ENCODE data around the gene METAP2.

METAP2 gene

DNA sequence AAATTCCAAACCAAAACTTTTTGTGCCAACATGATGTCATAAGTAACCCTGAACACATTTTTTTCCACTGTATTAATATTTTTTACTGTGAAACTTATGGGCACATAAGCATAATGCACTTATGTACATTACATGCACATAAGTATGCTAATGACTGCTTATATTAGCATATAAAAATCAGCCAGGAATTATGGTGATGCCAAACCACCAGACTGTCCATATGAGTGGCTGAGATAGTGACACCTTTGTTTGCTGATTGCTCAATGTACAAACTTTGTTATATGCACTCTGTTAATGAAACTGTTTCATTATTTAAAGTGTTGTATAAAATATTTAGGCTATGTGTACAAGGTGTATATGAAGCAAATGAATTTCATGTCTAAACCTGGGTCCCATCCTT, 45.0 kb downstream of the METAP2 start:
- Histone ChIP-seq H3K27ac (ENCODE audit: low read depth, low read length, poor library complexity, severe bottlenecking) (no peak overlapping the region), H3K4me1 (ENCODE audit: insufficient read depth, low read length, severe bottlenecking) (no peaks in the 10 kb centered on the region), H3K4me3 (ENCODE audit: low read depth, low read length, poor library complexity, severe bottlenecking) (no peak overlapping the region), H3K27me3 (ENCODE audit: insufficient read depth, low read length) (no peaks in the 10 kb centered on the region), H3K4me2 (ENCODE audit: low read length) (no peak overlapping the region), H3K9me3 (ENCODE audit: low read length) (no peaks in the 10 kb centered on the region), H4K20me1 (ENCODE audit: insufficient read depth, low read length) (no peaks in the 10 kb centered on the region), H2AFZ (ENCODE audit: low read length) (no peak overlapping the region), H3K36me3 (ENCODE audit: insufficient read depth, low read length) (peaks cover 16% of the 10 kb centered on the region; the same call in 1 of the 2 replicates), H3K9me2 (ENCODE audit: low read depth, low read length) (no peaks in the 10 kb centered on the region), H3K9ac (ENCODE audit: low read length) (no peak overlapping the region), H3K79me2 (ENCODE audit: insufficient read depth, low read length) (no peaks in the 10 kb centered on the region), H3F3A (ENCODE audit: insufficient read depth, low read length) (no peaks in the 10 kb centered on the region)
- TF ChIP-seq, protein P1, sequence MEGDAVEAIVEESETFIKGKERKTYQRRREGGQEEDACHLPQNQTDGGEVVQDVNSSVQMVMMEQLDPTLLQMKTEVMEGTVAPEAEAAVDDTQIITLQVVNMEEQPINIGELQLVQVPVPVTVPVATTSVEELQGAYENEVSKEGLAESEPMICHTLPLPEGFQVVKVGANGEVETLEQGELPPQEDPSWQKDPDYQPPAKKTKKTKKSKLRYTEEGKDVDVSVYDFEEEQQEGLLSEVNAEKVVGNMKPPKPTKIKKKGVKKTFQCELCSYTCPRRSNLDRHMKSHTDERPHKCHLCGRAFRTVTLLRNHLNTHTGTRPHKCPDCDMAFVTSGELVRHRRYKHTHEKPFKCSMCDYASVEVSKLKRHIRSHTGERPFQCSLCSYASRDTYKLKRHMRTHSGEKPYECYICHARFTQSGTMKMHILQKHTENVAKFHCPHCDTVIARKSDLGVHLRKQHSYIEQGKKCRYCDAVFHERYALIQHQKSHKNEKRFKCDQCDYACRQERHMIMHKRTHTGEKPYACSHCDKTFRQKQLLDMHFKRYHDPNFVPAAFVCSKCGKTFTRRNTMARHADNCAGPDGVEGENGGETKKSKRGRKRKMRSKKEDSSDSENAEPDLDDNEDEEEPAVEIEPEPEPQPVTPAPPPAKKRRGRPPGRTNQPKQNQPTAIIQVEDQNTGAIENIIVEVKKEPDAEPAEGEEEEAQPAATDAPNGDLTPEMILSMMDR (IDR thresholded peaks at IDR 0.05; ENCODE audit: low read length): no peak
- TF ChIP-seq EZH2 (IDR thresholded peaks at IDR 0.05; ENCODE audit: borderline replicate concordance, low read length): no peak

DNA sequence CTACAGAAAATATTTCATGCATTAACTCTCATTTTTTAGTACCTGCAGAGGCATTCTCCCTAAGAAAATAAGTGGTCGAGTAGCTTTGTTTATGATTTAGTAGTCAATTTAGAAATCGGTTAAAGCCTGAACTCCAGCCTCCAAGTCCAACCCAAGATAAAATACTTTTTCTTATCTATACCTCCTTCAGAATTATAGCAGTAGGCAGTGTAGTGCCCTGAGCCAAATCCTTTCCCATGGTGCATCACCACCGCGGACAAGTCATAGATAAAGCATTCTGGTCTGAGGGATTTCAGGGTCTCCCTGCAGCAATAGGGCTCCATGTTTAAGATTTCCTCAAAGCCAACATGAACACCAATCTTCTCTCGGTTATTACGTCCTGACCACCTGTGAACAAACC, 46.9 kb downstream of the METAP2 start:
- no peak overlapping the region for H3K27ac ChIP-seq (ENCODE audit: low read depth, low read length, poor library complexity, severe bottlenecking)
- TF ChIP-seq, protein P1 (IDR thresholded peaks at IDR 0.05; ENCODE audit: low read length): no peak
- TF ChIP-seq EZH2 (IDR thresholded peaks at IDR 0.05; ENCODE audit: borderline replicate concordance, low read length): no peak
- H3K27me3 ChIP-seq (ENCODE audit: insufficient read depth, low read length): no peaks in the 10 kb centered on the region
- H3K9ac ChIP-seq (ENCODE audit: low read length): no peak overlapping the region
- H3K4me2 ChIP-seq (ENCODE audit: low read length): no peak overlapping the region
- H3K4me1 ChIP-seq (ENCODE audit: insufficient read depth, low read length, severe bottlenecking): no peaks in the 10 kb centered on the region
- H3F3A ChIP-seq (ENCODE audit: insufficient read depth, low read length): no peaks in the 10 kb centered on the region
- H3K4me3 ChIP-seq (ENCODE audit: low read depth, low read length, poor library complexity, severe bottlenecking): no peak overlapping the region
- H3K36me3 ChIP-seq (ENCODE audit: insufficient read depth, low read length): 0 out of 2 replicates have a peak, but pooled peaks cover 4% of the 10 kb centered on the region
- no peak overlapping the region for H2AFZ ChIP-seq (ENCODE audit: low read length)
- H3K9me2 ChIP-seq (ENCODE audit: low read depth, low read length): no peaks in the 10 kb centered on the region
- no peaks in the 10 kb centered on the region for H3K9me3 ChIP-seq (ENCODE audit: low read length)
- no peaks in the 10 kb centered on the region for H4K20me1 ChIP-seq (ENCODE audit: insufficient read depth, low read length)
- H3K79me2 ChIP-seq (ENCODE audit: insufficient read depth, low read length): no peaks in the 10 kb centered on the region

- no peak overlapping the region for H3K27ac ChIP-seq (ENCODE audit: low read depth, low read length, poor library complexity, severe bottlenecking)
- H3K36me3 ChIP-seq (ENCODE audit: insufficient read depth, low read length): no peaks in the 10 kb centered on the region
- no peaks in the 10 kb centered on the region for H3F3A ChIP-seq (ENCODE audit: insufficient read depth, low read length)
- H3K27me3 ChIP-seq (ENCODE audit: insufficient read depth, low read length): no peaks in the 10 kb centered on the region
- no peak overlapping the region for H3K4me3 ChIP-seq (ENCODE audit: low read depth, low read length, poor library complexity, severe bottlenecking)
- no peaks in the 10 kb centered on the region for H3K79me2 ChIP-seq (ENCODE audit: insufficient read depth, low read length)
- TF ChIP-seq, protein P1 (IDR thresholded peaks at IDR 0.05; ENCODE audit: low read length): no peak
- TF ChIP-seq EZH2 (IDR thresholded peaks at IDR 0.05; ENCODE audit: borderline replicate concordance, low read length): no peak
- no peaks in the 10 kb centered on the region for H4K20me1 ChIP-seq (ENCODE audit: insufficient read depth, low read length)
- H3K9me2 ChIP-seq (ENCODE audit: low read depth, low read length): no peaks in the 10 kb centered on the region
- no peak overlapping the region for H3K4me2 ChIP-seq (ENCODE audit: low read length)
- no peaks in the 10 kb centered on the region for H3K4me1 ChIP-seq (ENCODE audit: insufficient read depth, low read length, severe bottlenecking)
- no peak overlapping the region for H3K9ac ChIP-seq (ENCODE audit: low read length)
- H2AFZ ChIP-seq (ENCODE audit: low read length): no peak overlapping the region
- H3K9me3 ChIP-seq (ENCODE audit: low read length): no peaks in the 10 kb centered on the region
Observed at GRCh38 chr12:95522692-95523091, 48.7 kb downstream of the METAP2 start.
